Esophagus muscularis mucosa (tissue), 4 donors: ENCODE measurements around the gene OAS3.

Experiments
- CTCF ChIP-seq, 3 experiments: fragments of 200-600 bp in 2 of 3; fragments of 450-650 bp in 1 of 3; sonication (generic) in 2 of 3; IDR thresholded peaks; one replicate each; pipeline ENCODE4 v1.5.1; 2017 to 2019; ENCODE audit warnings: antibody characterized with exemption in 3 of 3, mild to moderate bottlenecking in 2 of 3, moderate library complexity in 1 of 3
- EP300 ChIP-seq: sonication (generic); formaldehyde crosslinking; IDR thresholded peaks from one replicate; pipeline ENCODE4 v1.6.1; 2017; ENCODE audit warnings: antibody characterized with exemption
- POLR2A ChIP-seq: fragments of 450-650 bp; IDR thresholded peaks from one replicate; pipeline ENCODE4 v1.6.1; 2017; ENCODE audit warnings: antibody characterized with exemption, moderate library complexity, mild to moderate bottlenecking, low read depth

- TF ChIP-seq CTCF (IDR thresholded peaks at IDR 0.05): no peak
- no peak for TF ChIP-seq EP300
- TF ChIP-seq POLR2A: no peak
Measured at GRCh38 chr12:112977641-112978040, 39.4 kb downstream of the OAS3 start.
